GM13977 (cell line): ENCODE results near the gene KRT9.

ENCODE experiments used
- DNase-seq: peaks from one replicate; pipeline ENCODE4 v3.0.0; 2012; ENCODE audit warnings: low spot score
- in situ Hi-C: fragments of 300-500 bp; cut with MboI; formaldehyde crosslinking; loops from one replicate; pipeline ENCODE4 v1.12.0; 2022; ENCODE audit warnings: low sequenced_read_pairs, low pct_unique_long_range_greater_than_20kb, mixed read lengths, inconsistent platforms; ENCODE audit not compliant: unreplicated experiment
- TF ChIP-seq, protein P1 (sequence below): IDR thresholded peaks from 2 replicates; pipeline ENCODE4 v1.5.1; 2012; ENCODE audit warnings: mild to moderate bottlenecking, control low read depth; ENCODE audit not compliant: insufficient read depth; ENCODE audit errors: extremely low read depth, missing control alignments

Gene KRT9

DNA sequence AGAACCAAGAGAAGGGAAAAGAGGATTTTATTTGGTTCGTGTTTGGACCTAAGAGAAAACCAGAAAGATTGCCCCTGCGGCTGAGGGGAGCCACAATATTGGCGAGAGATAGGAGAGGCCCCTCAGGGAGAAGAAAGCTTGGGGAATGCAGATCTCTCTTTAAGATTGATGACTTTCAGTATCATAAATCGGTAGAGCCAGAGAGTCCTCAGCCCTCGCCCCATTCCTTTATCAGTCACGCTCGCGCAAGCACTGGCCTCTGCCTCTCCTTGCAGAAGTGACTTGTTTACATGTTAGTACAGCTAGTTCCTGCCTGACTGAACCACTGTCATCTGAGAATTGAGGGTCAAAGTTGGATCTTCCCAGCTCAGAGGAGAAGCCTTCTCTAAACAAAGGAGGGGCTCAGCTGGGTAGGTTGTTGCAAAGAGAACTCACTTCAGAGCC, 22.2 kb downstream of the KRT9 start:
- DNase-seq = no peak
- TF ChIP-seq, protein P1, sequence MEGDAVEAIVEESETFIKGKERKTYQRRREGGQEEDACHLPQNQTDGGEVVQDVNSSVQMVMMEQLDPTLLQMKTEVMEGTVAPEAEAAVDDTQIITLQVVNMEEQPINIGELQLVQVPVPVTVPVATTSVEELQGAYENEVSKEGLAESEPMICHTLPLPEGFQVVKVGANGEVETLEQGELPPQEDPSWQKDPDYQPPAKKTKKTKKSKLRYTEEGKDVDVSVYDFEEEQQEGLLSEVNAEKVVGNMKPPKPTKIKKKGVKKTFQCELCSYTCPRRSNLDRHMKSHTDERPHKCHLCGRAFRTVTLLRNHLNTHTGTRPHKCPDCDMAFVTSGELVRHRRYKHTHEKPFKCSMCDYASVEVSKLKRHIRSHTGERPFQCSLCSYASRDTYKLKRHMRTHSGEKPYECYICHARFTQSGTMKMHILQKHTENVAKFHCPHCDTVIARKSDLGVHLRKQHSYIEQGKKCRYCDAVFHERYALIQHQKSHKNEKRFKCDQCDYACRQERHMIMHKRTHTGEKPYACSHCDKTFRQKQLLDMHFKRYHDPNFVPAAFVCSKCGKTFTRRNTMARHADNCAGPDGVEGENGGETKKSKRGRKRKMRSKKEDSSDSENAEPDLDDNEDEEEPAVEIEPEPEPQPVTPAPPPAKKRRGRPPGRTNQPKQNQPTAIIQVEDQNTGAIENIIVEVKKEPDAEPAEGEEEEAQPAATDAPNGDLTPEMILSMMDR = no peak
- in situ Hi-C loops = no loop called here

DNA sequence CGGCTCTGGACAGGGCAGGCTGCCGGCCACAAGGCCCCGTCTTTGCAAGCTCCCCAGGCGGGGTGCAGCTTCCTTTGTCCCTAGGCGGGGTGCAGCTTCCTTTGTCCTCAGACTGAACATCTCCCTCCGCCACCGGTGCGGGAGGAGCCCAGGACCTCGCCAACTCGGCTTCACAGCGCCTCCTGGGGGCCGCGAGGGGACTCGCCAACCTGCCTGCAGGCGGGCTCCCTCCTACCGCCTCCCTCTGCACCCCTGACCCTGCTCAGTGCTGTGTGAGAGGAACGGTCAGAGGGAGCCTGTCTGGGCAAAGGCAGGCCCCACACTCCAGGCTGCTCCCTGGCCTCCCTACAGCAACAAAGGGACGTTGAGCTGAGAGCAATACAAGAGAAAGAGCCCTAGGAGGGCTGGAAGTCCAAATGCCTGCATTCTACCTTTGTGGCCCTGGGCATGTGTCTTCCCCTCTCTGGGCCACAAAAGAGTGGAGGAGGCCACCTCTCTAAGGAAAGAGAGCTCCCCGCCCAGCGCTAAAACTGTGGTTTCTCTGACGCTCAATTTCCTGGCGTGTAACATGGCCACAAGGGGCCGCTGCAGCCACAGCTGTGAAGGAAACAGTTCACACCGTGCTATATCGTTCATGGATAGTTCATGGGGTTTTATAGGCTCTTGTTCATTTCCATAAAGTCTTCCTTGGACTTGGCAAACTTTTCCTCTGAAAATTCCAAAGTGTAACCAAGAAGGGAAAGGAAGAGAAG, 22.8 kb downstream of the KRT9 start:
- TF ChIP-seq, protein P1 = peak; percentile 96
- DNase-seq = peak; percentile 82
- in situ Hi-C loops = no loop called here

DNA sequence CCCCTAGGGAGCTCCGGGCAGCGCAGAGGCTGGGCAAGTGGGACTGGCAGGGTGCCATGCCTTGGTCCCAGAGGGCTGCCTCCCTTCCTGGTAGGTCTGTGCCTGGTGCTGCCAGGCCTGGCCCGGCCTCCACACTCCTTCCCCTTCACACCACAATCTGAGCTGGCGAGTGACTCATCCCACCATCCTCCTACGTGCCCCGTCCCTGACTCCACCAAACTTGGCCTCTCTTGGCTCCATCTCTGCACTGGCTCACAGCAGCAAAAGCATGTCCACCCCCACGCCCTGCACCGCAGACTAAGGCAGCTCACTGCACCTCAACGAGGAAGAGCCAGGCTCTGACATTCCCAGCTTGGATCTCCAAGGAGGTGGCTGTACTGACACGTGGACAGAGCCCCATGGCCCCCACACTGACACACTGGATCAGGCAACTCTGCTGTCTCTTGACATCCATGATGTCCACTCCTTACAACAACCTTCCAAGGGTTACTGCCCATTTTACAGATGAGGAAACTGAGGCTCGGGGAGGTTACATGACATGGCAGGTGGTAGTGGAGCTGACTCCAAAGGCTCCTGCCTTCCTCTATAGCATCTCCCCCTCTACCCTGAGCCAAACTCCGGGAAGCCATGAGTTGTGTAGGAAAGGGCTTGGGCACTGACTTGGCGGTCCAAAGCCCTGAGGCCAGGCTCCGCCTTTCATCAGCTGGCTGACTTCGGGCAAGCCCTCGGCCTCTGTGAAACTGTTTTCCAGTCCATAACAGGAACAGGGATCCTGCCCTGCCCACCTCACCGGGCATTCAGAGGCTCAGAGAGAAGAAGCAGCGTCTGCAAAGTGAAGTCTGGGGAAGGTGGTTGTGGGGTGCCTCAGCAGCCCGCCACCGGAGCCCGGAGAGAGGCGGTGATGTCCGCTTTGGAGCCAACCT, 23.7 kb downstream of the KRT9 start:
- DNase-seq = no peak
- in situ Hi-C loops = no loop called here
- TF ChIP-seq, protein P1 = no peak

DNA sequence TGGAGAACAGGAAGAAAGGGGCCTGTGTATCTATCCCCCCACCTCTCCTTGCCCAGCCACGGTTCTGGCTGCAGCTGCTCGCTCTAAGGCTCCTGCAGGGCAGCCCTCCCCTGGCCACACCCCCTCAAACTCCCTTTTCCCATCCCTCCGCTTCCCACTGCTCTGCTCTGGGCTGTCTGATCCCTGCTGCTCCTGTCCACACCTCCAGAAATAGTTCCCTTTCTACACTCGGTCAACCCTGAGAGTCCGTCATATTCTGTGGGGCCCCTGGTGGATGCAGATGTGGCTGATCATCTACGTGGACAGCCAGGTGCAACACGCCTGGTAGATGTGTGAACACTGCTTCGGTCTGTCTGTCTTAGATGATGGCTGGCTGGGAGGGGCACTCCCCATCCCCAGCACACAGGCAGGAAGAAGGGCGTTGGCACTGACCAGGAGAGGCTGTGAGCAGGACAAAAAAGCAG, 24.4 kb downstream of the KRT9 start:
- in situ Hi-C loops = no loop called here
- DNase-seq = no peak
- TF ChIP-seq, protein P1 = no peak

DNA sequence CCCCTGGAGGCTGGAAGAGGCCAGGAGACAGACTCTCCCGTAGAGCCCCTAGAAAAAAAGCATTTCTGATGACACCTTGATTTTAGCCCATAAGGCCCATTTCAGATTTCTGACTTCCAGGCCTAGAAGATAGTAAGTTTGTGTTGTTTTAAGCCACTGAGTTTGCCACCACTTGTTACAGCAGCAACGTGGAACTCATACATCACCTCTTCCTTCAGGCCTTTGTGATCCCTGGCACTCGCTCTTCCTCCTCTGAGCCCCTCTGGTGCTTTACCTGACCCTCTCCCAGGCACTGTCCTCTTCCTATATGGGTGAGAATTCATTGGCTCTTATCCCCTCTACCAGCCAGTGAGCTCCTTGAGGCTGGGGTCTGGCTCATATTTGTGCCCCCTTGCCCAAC, 25.0 kb downstream of the KRT9 start:
- in situ Hi-C loops = no loop called here
- TF ChIP-seq, protein P1 = no peak
- DNase-seq = no peak

DNA sequence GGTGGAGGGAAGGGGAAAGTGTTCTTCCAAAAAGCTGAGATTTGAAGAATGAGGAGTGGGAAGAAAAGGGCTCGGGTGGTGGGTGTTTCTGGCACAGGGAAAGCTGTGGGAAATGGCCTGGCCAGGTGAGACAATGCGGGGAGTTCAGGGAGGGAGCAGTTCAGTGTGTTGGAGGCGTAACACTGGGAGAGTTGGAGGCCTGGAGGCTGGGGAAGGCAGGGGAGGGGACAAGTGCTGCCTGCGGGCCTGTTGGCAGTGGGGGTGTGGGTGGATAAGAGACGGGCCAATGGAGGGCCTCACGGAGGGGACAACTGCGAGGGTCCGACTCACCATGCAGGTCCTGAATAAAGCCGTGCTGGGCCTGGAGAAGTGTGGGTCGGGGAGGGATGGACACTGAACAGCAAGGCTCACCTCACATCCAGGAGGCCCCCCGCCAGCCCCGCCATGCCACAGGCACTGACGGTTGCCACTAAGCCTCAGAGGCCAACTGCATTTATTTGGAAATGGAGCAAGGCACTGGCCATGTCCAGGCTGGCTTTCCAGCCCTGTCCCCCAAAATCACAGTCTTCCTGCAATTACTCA, 25.9 kb downstream of the KRT9 start:
- no peak for DNase-seq
- in situ Hi-C loops = no loop called here
- TF ChIP-seq, protein P1 = no peak
